Regular cardiac myocyte (primary cell): ENCODE measurements around the gene ANO6. TPM values are rescaled to one million over a fixed set of nuclear protein-coding genes. Genes with fewer than 3 reads are reported as not detected.

Experiments
- total RNA-seq: library from RNA; depleted of rRNA; stranded (reverse); fragments of >200 nt; gene quantifications from 2 replicates; pipeline ENCODE4 v1.2.3, GENCODE V29; 2014

Gene ANO6, protein sequence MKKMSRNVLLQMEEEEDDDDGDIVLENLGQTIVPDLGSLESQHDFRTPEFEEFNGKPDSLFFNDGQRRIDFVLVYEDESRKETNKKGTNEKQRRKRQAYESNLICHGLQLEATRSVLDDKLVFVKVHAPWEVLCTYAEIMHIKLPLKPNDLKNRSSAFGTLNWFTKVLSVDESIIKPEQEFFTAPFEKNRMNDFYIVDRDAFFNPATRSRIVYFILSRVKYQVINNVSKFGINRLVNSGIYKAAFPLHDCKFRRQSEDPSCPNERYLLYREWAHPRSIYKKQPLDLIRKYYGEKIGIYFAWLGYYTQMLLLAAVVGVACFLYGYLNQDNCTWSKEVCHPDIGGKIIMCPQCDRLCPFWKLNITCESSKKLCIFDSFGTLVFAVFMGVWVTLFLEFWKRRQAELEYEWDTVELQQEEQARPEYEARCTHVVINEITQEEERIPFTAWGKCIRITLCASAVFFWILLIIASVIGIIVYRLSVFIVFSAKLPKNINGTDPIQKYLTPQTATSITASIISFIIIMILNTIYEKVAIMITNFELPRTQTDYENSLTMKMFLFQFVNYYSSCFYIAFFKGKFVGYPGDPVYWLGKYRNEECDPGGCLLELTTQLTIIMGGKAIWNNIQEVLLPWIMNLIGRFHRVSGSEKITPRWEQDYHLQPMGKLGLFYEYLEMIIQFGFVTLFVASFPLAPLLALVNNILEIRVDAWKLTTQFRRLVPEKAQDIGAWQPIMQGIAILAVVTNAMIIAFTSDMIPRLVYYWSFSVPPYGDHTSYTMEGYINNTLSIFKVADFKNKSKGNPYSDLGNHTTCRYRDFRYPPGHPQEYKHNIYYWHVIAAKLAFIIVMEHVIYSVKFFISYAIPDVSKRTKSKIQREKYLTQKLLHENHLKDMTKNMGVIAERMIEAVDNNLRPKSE
- 44.5 and 72.7 TPM in 2 replicates for total RNA-seq

DNA sequence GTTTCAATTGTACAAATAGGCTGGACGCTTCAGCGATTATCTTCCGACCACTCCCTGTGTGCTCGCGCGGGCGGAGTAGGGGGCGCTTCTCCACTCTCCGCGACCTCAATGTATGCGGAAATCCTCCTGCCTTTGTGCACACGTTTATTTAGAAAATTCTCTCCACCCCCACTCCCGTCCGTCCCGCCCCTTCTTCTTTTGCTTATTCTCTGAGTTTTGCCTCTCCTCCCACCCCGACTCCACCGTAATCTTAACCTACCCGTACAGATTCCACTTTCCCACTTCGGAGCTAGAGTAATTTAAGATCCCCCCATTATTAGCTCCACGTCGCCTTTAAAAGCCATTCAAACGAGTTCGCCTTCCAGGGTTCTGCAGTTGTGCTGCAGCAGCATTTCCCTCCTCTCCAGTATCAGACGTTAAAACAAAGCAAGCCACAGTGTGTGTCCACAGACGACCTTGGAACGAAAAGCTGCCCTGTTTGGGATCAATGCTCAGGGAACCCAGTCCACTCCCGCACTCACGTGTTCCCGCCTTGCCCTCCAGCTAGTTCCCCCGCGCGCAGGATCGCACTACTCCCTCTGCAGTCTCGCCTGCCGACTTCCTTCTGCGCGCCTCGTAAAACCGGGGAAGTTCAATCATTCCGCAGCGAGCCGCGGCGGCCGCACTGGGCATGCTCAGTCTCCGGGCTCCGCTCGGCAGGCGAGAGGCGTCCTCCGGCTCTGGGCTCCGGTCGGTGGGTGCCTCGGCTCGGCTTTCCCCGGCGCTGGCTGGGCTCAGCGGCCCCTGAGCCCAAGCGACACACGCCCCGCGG lies at the start of gene ANO6:
Gene ANO6 (plus strand): TSS at position 677 of the 811 bp plus-strand sequence. CDS start 227 bp downstream, outside the sequence.

Other genes with a start within 250 kb of the ANO6 start
- not detected in 2 replicates for gene DBX2, start 165.0 kb upstream of the ANO6 start, total RNA-seq